ENCODE measurements around the gene PLCG1.

PLCG1 gene

DNA sequence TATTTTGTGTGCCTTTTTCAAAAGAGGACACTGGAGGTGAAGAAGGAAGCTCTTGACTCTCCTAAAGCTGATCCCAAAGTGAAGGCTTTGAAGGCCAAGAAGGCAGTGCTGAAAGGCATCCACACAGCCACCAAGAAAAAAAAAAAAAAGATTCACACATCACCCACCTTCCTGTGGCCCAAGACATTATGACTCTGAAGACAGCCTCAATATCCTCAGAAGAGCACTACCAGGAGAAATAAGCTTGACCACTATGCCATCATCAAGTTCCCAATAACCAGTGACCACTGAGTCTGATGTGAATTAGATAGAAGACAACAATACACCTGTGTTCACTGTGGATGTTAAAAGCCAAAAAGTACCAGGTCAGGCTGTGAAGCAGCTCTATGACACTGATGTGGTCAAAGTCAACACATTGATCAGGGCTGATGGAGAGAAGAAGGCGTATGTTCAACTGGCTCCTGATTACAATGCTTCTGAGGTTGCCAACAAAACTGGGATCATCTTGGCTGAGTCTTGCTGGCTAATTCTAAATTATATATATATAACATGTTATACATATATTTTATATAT, 59.4 kb downstream of the PLCG1 start:
- no peak for DNase-seq
- WGBS (ENCODE audit: extremely low coverage, insufficient coverage, low lambda C conversion rate): no CpG with 5 or more reads among the region's 1 CpG

DNA sequence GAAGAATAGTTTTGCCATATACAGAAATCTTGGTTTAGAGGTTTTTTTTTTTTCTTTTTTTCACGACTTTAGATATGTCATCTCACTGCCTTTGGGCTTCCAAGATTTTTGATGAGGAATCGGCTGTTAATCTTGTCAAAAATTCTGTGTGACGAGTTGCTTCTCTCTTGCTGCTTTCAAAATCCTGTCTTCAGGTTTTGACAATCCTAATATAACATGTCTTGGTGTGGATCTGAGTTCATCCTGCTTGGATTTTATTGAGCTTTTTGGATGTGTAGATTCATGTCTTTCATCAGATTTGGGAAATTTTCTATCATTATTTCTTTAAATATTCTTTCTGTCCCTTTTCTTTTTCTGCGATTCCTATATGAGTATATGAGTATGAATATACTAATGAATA, 61.1 kb downstream of the PLCG1 start:
- Histone ChIP-seq H4K8ac (ENCODE audit: low read depth, low read length) (no peak overlapping the region), H3K27me3 (ENCODE audit: insufficient read depth, low read length, poor library complexity) (no peaks in the 10 kb centered on the region), H3K4me3 (ENCODE audit: low read length) (no peak overlapping the region), H3K27ac (ENCODE audit: low read depth, low read length) (no peak overlapping the region), H2BK15ac (replicated peaks; ENCODE audit: low read depth) (no peak overlapping the region), H3K23ac (ENCODE audit: low read length) (no peak overlapping the region), H3K4ac (ENCODE audit: low read depth, low read length) (no peak overlapping the region), H3K79me2 (ENCODE audit: control insufficient read depth, insufficient read depth, low read length) (no peaks in the 10 kb centered on the region), H2AK5ac (ENCODE audit: low read length) (no peak overlapping the region), H2BK5ac (ENCODE audit: low read length) (no peak overlapping the region), H3K9ac (ENCODE audit: low read length) (no peak overlapping the region), H3K79me1 (ENCODE audit: low read length) (no peaks in the 10 kb centered on the region), H4K5ac (ENCODE audit: low read length) (no peak overlapping the region), H3K36me3 (ENCODE audit: control insufficient read depth, insufficient read depth, low read length) (no peaks in the 10 kb centered on the region), H3K4me2 (ENCODE audit: low read length) (no peak overlapping the region), H3K4me1 (ENCODE audit: control insufficient read depth, low read depth, low read length) (no peaks in the 10 kb centered on the region), H2BK120ac (ENCODE audit: low read depth, low read length) (no peak overlapping the region), H3K56ac (ENCODE audit: low read length) (no peak overlapping the region), H3K18ac (ENCODE audit: low read length) (no peak overlapping the region)
- no peak for DNase-seq
- WGBS (ENCODE audit: extremely low coverage, insufficient coverage, low lambda C conversion rate): no CpG with 5 or more reads among the region's 4 CpGs

More for the DNA sequence above, 59.4 kb downstream of the PLCG1 start:
- Histone ChIP-seq H3K4me1 (ENCODE audit: control insufficient read depth, low read depth, low read length) (no peaks in the 10 kb centered on the region), H2BK120ac (ENCODE audit: low read depth, low read length) (no peak overlapping the region), H3K79me2 (ENCODE audit: control insufficient read depth, insufficient read depth, low read length) (no peaks in the 10 kb centered on the region), H3K27me3 (ENCODE audit: insufficient read depth, low read length, poor library complexity) (no peaks in the 10 kb centered on the region), H3K4me2 (ENCODE audit: low read length) (no peak overlapping the region), H2BK15ac (replicated peaks; ENCODE audit: low read depth) (no peak overlapping the region), H3K27ac (ENCODE audit: low read depth, low read length) (no peak overlapping the region), H3K79me1 (ENCODE audit: low read length) (no peaks in the 10 kb centered on the region), H3K4me3 (ENCODE audit: low read length) (no peak overlapping the region), H3K23ac (ENCODE audit: low read length) (no peak overlapping the region), H3K9ac (ENCODE audit: low read length) (no peak overlapping the region), H3K18ac (ENCODE audit: low read length) (no peak overlapping the region), H3K4ac (ENCODE audit: low read depth, low read length) (no peak overlapping the region), H4K5ac (ENCODE audit: low read length) (no peak overlapping the region), H3K56ac (ENCODE audit: low read length) (no peak overlapping the region), H2AK5ac (ENCODE audit: low read length) (no peak overlapping the region), H3K36me3 (ENCODE audit: control insufficient read depth, insufficient read depth, low read length) (no peaks in the 10 kb centered on the region), H2BK5ac (ENCODE audit: low read length) (no peak overlapping the region), H4K8ac (ENCODE audit: low read depth, low read length) (no peak overlapping the region)

DNA sequence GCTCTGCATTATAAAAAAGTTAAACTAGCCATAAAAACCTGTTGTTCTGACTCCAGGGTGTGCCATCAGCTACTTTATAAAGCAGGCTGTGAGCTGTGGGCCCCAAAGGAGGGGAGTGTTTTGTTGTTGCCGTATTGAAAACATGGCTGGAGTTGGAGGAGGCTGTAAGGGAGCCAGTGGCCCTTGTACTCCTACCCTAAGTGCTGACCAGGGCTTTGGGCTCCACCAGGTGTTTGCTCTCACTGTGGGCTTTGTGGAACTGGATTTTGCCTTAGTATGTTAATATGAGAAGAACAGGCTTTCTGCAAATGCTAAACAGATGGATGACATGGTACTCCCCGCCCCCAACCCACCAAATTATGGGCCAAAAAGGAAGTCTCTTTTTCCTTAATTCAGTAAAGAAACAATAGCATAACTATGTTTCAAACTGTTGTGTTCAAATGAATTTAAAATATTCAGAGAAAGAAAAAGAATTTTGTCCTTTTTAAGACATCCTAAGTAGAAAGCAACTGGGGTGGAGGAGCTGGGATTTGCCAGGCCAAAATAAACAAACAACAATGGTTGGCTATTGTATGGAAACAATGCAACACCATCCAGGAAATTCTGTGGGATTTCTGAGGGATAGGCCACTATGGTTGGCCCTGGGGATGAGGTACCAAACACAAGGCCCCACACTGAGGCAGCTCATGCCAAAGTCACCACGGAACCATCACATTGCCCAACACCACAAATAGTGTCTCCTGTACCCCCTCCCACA, 63.3 kb downstream of the PLCG1 start:
- no peaks in the 10 kb centered on the region for H3K27me3 ChIP-seq (ENCODE audit: insufficient read depth, low read length, poor library complexity)

DNA sequence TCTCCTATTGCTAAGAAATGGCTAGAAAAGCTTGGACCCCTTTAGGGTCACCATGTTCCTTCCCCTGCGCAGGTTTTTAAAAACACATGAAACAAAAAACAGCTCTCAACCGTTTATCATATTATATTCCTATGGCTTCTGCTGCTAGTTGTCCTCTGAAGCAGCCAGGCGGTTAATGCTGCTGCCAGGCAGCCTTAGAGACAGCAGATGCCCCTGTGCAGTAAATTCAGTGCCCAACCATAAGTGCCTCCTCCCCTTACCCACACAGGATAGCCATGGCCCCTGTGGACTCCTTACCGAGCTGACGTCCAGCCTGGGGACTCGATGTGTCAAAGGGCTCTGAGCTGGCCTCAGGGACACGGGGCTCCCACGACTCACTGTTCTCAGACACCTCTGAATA, 64.4 kb downstream of the PLCG1 start:
- H2BK15ac ChIP-seq (replicated peaks; ENCODE audit: low read depth): no peak overlapping the region
- no peak overlapping the region for H3K4me2 ChIP-seq (ENCODE audit: low read length)
- H4K8ac ChIP-seq (ENCODE audit: low read depth, low read length): no peak overlapping the region
- H3K36me3 ChIP-seq (ENCODE audit: control insufficient read depth, insufficient read depth, low read length): no peaks in the 10 kb centered on the region
- no peaks in the 10 kb centered on the region for H3K27me3 ChIP-seq (ENCODE audit: insufficient read depth, low read length, poor library complexity)
- no peak overlapping the region for H2BK5ac ChIP-seq (ENCODE audit: low read length)
- DNase-seq: no peak
- H3K18ac ChIP-seq (ENCODE audit: low read length): no peak overlapping the region
- H3K4ac ChIP-seq (ENCODE audit: low read depth, low read length): no peak overlapping the region
- H4K5ac ChIP-seq (ENCODE audit: low read length): no peak overlapping the region
- no peaks in the 10 kb centered on the region for H3K79me2 ChIP-seq (ENCODE audit: control insufficient read depth, insufficient read depth, low read length)
- H3K9ac ChIP-seq (ENCODE audit: low read length): no peak overlapping the region
- H3K23ac ChIP-seq (ENCODE audit: low read length): no peak overlapping the region
- no peak overlapping the region for H2BK120ac ChIP-seq (ENCODE audit: low read depth, low read length)
- no CpG with 5 or more reads among the region's 8 CpGs for WGBS (ENCODE audit: extremely low coverage, insufficient coverage, low lambda C conversion rate)
- no peaks in the 10 kb centered on the region for H3K79me1 ChIP-seq (ENCODE audit: low read length)
- no peaks in the 10 kb centered on the region for H3K4me1 ChIP-seq (ENCODE audit: control insufficient read depth, low read depth, low read length)
- H2AK5ac ChIP-seq (ENCODE audit: low read length): no peak overlapping the region
- H3K56ac ChIP-seq (ENCODE audit: low read length): no peak overlapping the region
- no peak overlapping the region for H3K4me3 ChIP-seq (ENCODE audit: low read length)
- H3K27ac ChIP-seq (ENCODE audit: low read depth, low read length): no peak overlapping the region

More for the DNA sequence above, 63.3 kb downstream of the PLCG1 start:
- no peaks in the 10 kb centered on the region for H3K79me2 ChIP-seq (ENCODE audit: control insufficient read depth, insufficient read depth, low read length)
- no peak overlapping the region for H3K56ac ChIP-seq (ENCODE audit: low read length)
- no peak for DNase-seq
- no peak overlapping the region for H3K4me2 ChIP-seq (ENCODE audit: low read length)
- no peak overlapping the region for H3K18ac ChIP-seq (ENCODE audit: low read length)
- no peaks in the 10 kb centered on the region for H3K79me1 ChIP-seq (ENCODE audit: low read length)
- H3K36me3 ChIP-seq (ENCODE audit: control insufficient read depth, insufficient read depth, low read length): no peaks in the 10 kb centered on the region
- no peak overlapping the region for H3K4ac ChIP-seq (ENCODE audit: low read depth, low read length)
- no peak overlapping the region for H3K9ac ChIP-seq (ENCODE audit: low read length)
- no peak overlapping the region for H2BK5ac ChIP-seq (ENCODE audit: low read length)
- no peak overlapping the region for H2BK120ac ChIP-seq (ENCODE audit: low read depth, low read length)
- no CpG with 5 or more reads among the region's 3 CpGs for WGBS (ENCODE audit: extremely low coverage, insufficient coverage, low lambda C conversion rate)
- H4K5ac ChIP-seq (ENCODE audit: low read length): no peak overlapping the region
- no peak overlapping the region for H3K23ac ChIP-seq (ENCODE audit: low read length)
- no peak overlapping the region for H3K4me3 ChIP-seq (ENCODE audit: low read length)
- H2AK5ac ChIP-seq (ENCODE audit: low read length): no peak overlapping the region
- no peak overlapping the region for H4K8ac ChIP-seq (ENCODE audit: low read depth, low read length)
- no peak overlapping the region for H3K27ac ChIP-seq (ENCODE audit: low read depth, low read length)
- H2BK15ac ChIP-seq (replicated peaks; ENCODE audit: low read depth): no peak overlapping the region
- no peaks in the 10 kb centered on the region for H3K4me1 ChIP-seq (ENCODE audit: control insufficient read depth, low read depth, low read length)

DNA sequence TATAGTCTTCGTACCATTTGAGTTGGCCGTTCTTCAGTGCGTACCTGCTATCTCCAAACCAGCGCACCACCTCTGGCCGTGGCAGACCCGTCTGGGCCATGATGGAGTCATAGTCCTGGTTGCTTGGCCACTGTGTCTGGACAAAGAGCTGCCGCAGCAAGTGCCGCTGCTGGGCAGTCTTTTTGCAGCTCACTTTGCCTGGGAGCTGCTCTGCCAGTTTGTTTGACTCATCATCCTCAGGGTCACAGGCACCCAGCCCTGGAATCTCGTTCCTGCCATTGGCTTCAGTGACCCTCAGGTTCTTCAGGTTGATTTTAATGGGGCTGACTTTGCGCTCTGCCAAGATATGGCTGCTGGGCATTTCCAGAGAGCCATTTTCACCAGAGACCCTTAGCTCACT, 65.1 kb downstream of the PLCG1 start:
- Histone ChIP-seq H3K4me3 (ENCODE audit: low read length) (no peak overlapping the region), H3K4ac (ENCODE audit: low read depth, low read length) (no peak overlapping the region), H3K18ac (ENCODE audit: low read length) (no peak overlapping the region), H3K56ac (ENCODE audit: low read length) (no peak overlapping the region), H3K27ac (ENCODE audit: low read depth, low read length) (no peak overlapping the region), H3K79me2 (ENCODE audit: control insufficient read depth, insufficient read depth, low read length) (no peaks in the 10 kb centered on the region), H2BK120ac (ENCODE audit: low read depth, low read length) (no peak overlapping the region), H4K5ac (ENCODE audit: low read length) (no peak overlapping the region), H2BK15ac (replicated peaks; ENCODE audit: low read depth) (no peak overlapping the region), H3K79me1 (ENCODE audit: low read length) (no peaks in the 10 kb centered on the region), H3K9ac (ENCODE audit: low read length) (no peak overlapping the region), H3K4me1 (ENCODE audit: control insufficient read depth, low read depth, low read length) (no peaks in the 10 kb centered on the region), H3K23ac (ENCODE audit: low read length) (no peak overlapping the region), H3K4me2 (ENCODE audit: low read length) (no peak overlapping the region), H4K8ac (ENCODE audit: low read depth, low read length) (no peak overlapping the region), H3K36me3 (ENCODE audit: control insufficient read depth, insufficient read depth, low read length) (no peaks in the 10 kb centered on the region), H2BK5ac (ENCODE audit: low read length) (no peak overlapping the region), H3K27me3 (ENCODE audit: insufficient read depth, low read length, poor library complexity) (no peaks in the 10 kb centered on the region), H2AK5ac (ENCODE audit: low read length) (no peak overlapping the region)
- no peak for DNase-seq
- WGBS (ENCODE audit: extremely low coverage, insufficient coverage, low lambda C conversion rate): no CpG with 5 or more reads among the region's 10 CpGs

DNA sequence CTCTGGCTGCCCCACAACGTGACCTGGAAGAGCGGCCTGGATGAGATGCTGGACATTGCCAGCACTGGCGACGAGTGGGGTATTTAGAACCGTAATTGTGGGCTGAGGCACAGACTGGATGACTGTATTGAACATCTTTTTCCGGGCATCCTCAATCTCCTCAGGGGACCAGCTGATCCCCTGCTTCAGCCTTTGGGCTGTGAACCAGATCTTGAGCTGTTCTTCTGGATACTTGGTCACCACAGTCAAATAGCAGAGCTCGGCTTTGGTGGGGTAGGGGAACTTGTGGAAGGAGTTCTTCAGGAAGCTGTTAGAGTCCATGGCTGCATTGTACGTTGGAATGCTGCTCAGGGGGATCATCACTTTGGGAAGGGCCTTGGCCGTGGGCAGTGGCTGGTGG, 66.3 kb downstream of the PLCG1 start:
- no peak overlapping the region for H3K56ac ChIP-seq (ENCODE audit: low read length)
- no peak overlapping the region for H3K18ac ChIP-seq (ENCODE audit: low read length)
- H2BK120ac ChIP-seq (ENCODE audit: low read depth, low read length): no peak overlapping the region
- no peak overlapping the region for H2AK5ac ChIP-seq (ENCODE audit: low read length)
- no peak for DNase-seq
- H3K27ac ChIP-seq (ENCODE audit: low read depth, low read length): no peak overlapping the region
- no peak overlapping the region for H3K23ac ChIP-seq (ENCODE audit: low read length)
- no peaks in the 10 kb centered on the region for H3K27me3 ChIP-seq (ENCODE audit: insufficient read depth, low read length, poor library complexity)
- H4K8ac ChIP-seq (ENCODE audit: low read depth, low read length): no peak overlapping the region
- H3K4me2 ChIP-seq (ENCODE audit: low read length): no peak overlapping the region
- H3K4ac ChIP-seq (ENCODE audit: low read depth, low read length): no peak overlapping the region
- no peak overlapping the region for H4K5ac ChIP-seq (ENCODE audit: low read length)
- H3K79me2 ChIP-seq (ENCODE audit: control insufficient read depth, insufficient read depth, low read length): no peaks in the 10 kb centered on the region
- no peaks in the 10 kb centered on the region for H3K4me1 ChIP-seq (ENCODE audit: control insufficient read depth, low read depth, low read length)
- no peak overlapping the region for H3K9ac ChIP-seq (ENCODE audit: low read length)
- H2BK5ac ChIP-seq (ENCODE audit: low read length): no peak overlapping the region
- no peaks in the 10 kb centered on the region for H3K36me3 ChIP-seq (ENCODE audit: control insufficient read depth, insufficient read depth, low read length)
- no CpG with 5 or more reads among the region's 9 CpGs for WGBS (ENCODE audit: extremely low coverage, insufficient coverage, low lambda C conversion rate)
- H2BK15ac ChIP-seq (replicated peaks; ENCODE audit: low read depth): no peak overlapping the region
- H3K4me3 ChIP-seq (ENCODE audit: low read length): no peak overlapping the region
- no peaks in the 10 kb centered on the region for H3K79me1 ChIP-seq (ENCODE audit: low read length)
